Calu3 (cell line): ENCODE results near the gene ARFIP1. TPM values are rescaled to one million over a fixed set of nuclear protein-coding genes. Genes with fewer than 3 reads are reported as not detected.

Experiments
- BruUV-seq: library from RNA; stranded (reverse); fragments of 400-500 nt; replicated peaks from 2 replicates; lab custom pipeline; 2021; lab: Mats Ljungman, UMichigan
- CTCF ChIA-PET: fragments of 300-600 bp; sonication (Branson Sonifier 250); formaldehyde crosslinking; loops from one replicate; lab custom pipeline; 2022; ENCODE audit warnings: antibody characterized with exemption; lab: Charles Lee
- DNase-seq: peaks from one replicate; pipeline ENCODE4 v3.0.0; 2022
- H3K27ac Mint-ChIP-seq: one replicate; pipeline ENCODE4 v1.8.0; 2022; ENCODE audit warnings: mixed read lengths; ENCODE audit not compliant: unreplicated experiment
- H3K27me3 Mint-ChIP-seq: one replicate; pipeline ENCODE4 v1.8.0; 2022; ENCODE audit warnings: mixed read lengths; ENCODE audit not compliant: unreplicated experiment
- H3K36me3 Mint-ChIP-seq: one replicate; pipeline ENCODE4 v1.8.0; 2022; ENCODE audit warnings: mild to moderate bottlenecking, moderate library complexity, mixed read lengths; ENCODE audit not compliant: insufficient read depth, unreplicated experiment
- H3K4me1 Mint-ChIP-seq: one replicate; pipeline ENCODE4 v1.8.0; 2022; ENCODE audit warnings: mild to moderate bottlenecking, low read depth, mixed read lengths; ENCODE audit not compliant: unreplicated experiment
- H3K4me3 Mint-ChIP-seq: one replicate; pipeline ENCODE4 v1.8.0; 2022; ENCODE audit warnings: mild to moderate bottlenecking, low read depth, moderate library complexity, mixed read lengths; ENCODE audit not compliant: unreplicated experiment
- H3K9me3 Mint-ChIP-seq: one replicate; pipeline ENCODE4 v1.8.0; 2022; ENCODE audit warnings: low read depth, mixed read lengths; ENCODE audit not compliant: unreplicated experiment
- CTCF ChIP-seq: fragments of 200-600 bp; IDR thresholded peaks from one replicate; pipeline ENCODE4 v1.8.0; 2022; ENCODE audit warnings: antibody characterized with exemption; ENCODE audit not compliant: unreplicated experiment
- intact Hi-C: fragments of 100-400 bp; cut with micrococcal nuclease; formaldehyde crosslinking; loops from one replicate; pipeline ENCODE4 v1.10.0; 2022; ENCODE audit not compliant: unreplicated experiment
- total RNA-seq: library from RNA; stranded (reverse); gene quantifications from 2 replicates; pipeline ENCODE4 v1.2.3, GENCODE V29; 2022

Gene ARFIP1
- total RNA-seq, 1 experiment from 2014 or later = 35.5 TPM

DNA sequence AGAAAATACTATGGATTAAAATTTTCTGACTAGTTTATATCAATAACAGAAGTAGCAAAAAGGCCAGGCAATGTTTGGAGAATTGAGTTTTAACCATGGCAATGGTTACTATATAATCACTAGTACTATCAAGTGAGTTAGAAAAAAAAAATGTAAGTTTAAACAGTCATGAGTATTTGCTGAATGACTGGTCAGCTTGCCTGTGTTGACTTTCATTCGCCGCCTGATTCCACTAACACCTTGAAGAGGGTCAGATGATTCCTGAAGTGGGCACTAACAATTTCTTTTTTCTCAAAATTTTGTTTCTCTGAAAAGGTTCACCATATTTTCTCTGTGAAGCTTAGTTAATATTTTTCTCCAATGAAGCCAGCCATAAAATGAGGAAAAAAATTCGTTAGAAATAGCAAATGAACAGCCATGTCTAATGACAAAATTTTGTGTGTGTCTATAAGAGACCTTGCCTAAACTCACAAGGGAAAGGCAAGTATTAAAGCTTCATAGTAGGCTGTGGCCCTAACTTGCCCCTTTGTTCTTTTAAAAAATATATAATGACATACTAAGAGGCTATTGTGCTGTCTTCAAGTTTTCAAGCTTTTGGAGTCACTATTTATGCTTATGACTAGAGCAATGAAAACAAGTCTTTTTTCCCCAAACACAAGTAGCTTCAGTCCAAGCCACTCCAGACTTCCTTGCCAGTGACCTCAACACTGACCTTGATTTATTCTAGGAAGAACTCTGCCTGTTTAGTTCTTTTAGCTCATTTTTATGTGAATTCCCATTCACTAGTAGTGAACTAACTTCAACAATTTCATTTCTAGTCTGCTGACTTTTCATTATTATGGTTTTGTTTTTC lies 138.0 kb downstream of the ARFIP1 start:
- no peak for DNase-seq
- intact Hi-C loops = loop anchor here (10.0 kb wide), 1 partner anchor 1443 kb away; no protein-coding TSS in a partner anchor
- Mint-ChIP-seq H3K36me3 (peaks cover 5% of the 10 kb centered on the region), H3K4me1 (no peaks in the 10 kb centered on the region), H3K4me3 (no peak overlapping the region), H3K9me3 (peaks cover 9% of the 10 kb centered on the region), H3K27me3 (no peaks in the 10 kb centered on the region), H3K27ac (no peak overlapping the region)
- CTCF ChIA-PET = no interaction called here
- no peak for TF ChIP-seq CTCF
- BruUV-seq = no TSS peak

GRCh38 chr4:152919826-152920225 lies 140.1 kb downstream of the ARFIP1 start:
- CTCF ChIA-PET = no interaction called here
- peaks cover 5% of the 10 kb centered on the region for H3K36me3 Mint-ChIP-seq

GRCh38 chr4:152920768-152921167 lies 141.0 kb downstream of the ARFIP1 start:
- intact Hi-C loops = no loop called here
- no peaks in the 10 kb centered on the region for H3K4me1 Mint-ChIP-seq
- H3K36me3 Mint-ChIP-seq = peaks cover 5% of the 10 kb centered on the region
- peaks cover 9% of the 10 kb centered on the region for H3K9me3 Mint-ChIP-seq
- no peak overlapping the region for H3K27ac Mint-ChIP-seq
- H3K27me3 Mint-ChIP-seq = no peaks in the 10 kb centered on the region
- CTCF ChIA-PET = no interaction called here
- H3K4me3 Mint-ChIP-seq = no peak overlapping the region
- DNase-seq = peak; percentile 15
- TF ChIP-seq CTCF = no peak
- no TSS peak for BruUV-seq

More at GRCh38 chr4:152919826-152920225, 140.1 kb downstream of the ARFIP1 start:
- H3K4me1 Mint-ChIP-seq = no peaks in the 10 kb centered on the region
- H3K9me3 Mint-ChIP-seq = peaks cover 9% of the 10 kb centered on the region
- H3K27me3 Mint-ChIP-seq = no peaks in the 10 kb centered on the region
- H3K27ac Mint-ChIP-seq = no peak overlapping the region
- no peak for TF ChIP-seq CTCF
- no TSS peak for BruUV-seq
- H3K4me3 Mint-ChIP-seq = no peak overlapping the region
- intact Hi-C loops = loop anchor here (10.0 kb wide), 1 partner anchor 1445 kb away; no protein-coding TSS in a partner anchor
- DNase-seq = no peak

DNA sequence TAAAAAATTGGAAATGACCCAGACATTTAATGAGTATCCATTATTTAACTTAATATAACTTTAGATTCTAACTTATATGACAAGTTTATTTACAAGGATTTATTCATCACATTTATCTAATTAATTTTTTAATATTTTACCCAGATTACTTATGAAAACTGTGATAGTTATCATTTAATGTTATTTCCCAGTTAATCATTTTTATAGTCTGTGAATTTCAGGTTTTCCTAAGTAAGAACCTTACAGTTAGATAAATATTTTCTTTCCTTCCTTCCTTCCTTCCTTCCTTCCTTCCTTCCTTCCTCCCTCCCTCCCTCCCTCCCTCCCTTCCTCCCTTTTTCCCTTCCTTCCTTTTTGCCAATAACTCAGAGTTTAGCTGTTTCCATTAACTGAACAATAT lies 141.5 kb downstream of the ARFIP1 start:
- DNase-seq = no peak
- no peaks in the 10 kb centered on the region for H3K27me3 Mint-ChIP-seq
- TF ChIP-seq CTCF = no peak
- no peaks in the 10 kb centered on the region for H3K4me1 Mint-ChIP-seq
- no TSS peak for BruUV-seq
- CTCF ChIA-PET = no interaction called here
- H3K4me3 Mint-ChIP-seq = no peak overlapping the region
- H3K36me3 Mint-ChIP-seq = peaks cover 5% of the 10 kb centered on the region
- H3K9me3 Mint-ChIP-seq = peaks cover 6% of the 10 kb centered on the region
- intact Hi-C loops = no loop called here
- no peak overlapping the region for H3K27ac Mint-ChIP-seq
